ENCODE data around the gene HIF1A. TPM values are rescaled to one million over a fixed set of nuclear protein-coding genes. Genes with fewer than 3 reads are reported as not detected.

HIF1A gene
- total RNA-seq, 1 experiment from 2014 or later = 319 TPM

- Histone ChIP-seq H4K20me1 (ENCODE audit: low read length) (no peaks in the 10 kb centered on the region), H3K9ac (ENCODE audit: low read length) (no peak overlapping the region), H3F3A (ENCODE audit: low read length, unreplicated experiment) (no peaks in the 10 kb centered on the region), H3K27ac (ENCODE audit: low read length) (no peak overlapping the region), H3K79me2 (ENCODE audit: low read length) (no peaks in the 10 kb centered on the region), H3K9me3 (ENCODE audit: low read length) (no peaks in the 10 kb centered on the region), H3K9me2 (replicated peaks; ENCODE audit: low read length) (no peaks in the 10 kb centered on the region), H3K27me3 (ENCODE audit: low read length) (no peaks in the 10 kb centered on the region), H3K36me3 (ENCODE audit: low read depth, low read length) (no peaks in the 10 kb centered on the region), H3K4me3 (ENCODE audit: low read length) (no peak overlapping the region), H3K4me2 (ENCODE audit: low read length) (no peak overlapping the region), H2AFZ (ENCODE audit: low read length) (no peak overlapping the region), H3K4me1 (ENCODE audit: insufficient read depth, low read length) (peaks cover 24% of the 10 kb centered on the region)
- BruUV-seq (replicated peaks) = no TSS peak
- no peak for ATAC-seq
- intact Hi-C loops (cut with micrococcal nuclease) = no loop called here
- no peak for DNase-seq
- ChIA-PET POLR2A (ENCODE audit: unreplicated experiment) (no interaction called here), CTCF (no interaction called here)
- TF ChIP-seq EZH2 (IDR thresholded peaks at IDR 0.05; ENCODE audit: low read length, unreplicated experiment) (no peak), CTCF (conservative IDR thresholded peaks at IDR 0.05; ENCODE audit: low read depth, low read length) (no peak), EZH2phosphoT487 (IDR thresholded peaks at IDR 0.05; ENCODE audit: borderline replicate concordance, low read length) (no peak)
Observed at GRCh38 chr14:61670576-61670975, 24.7 kb upstream of the HIF1A start.

GRCh38 chr14:61671082-61671481, 24.2 kb upstream of the HIF1A start:
- Histone ChIP-seq H3K4me1 (ENCODE audit: insufficient read depth, low read length) (peaks cover 24% of the 10 kb centered on the region), H3K4me3 (ENCODE audit: low read length) (no peak overlapping the region), H2AFZ (ENCODE audit: low read length) (no peak overlapping the region), H3K27me3 (ENCODE audit: low read length) (no peaks in the 10 kb centered on the region), H3K79me2 (ENCODE audit: low read length) (no peaks in the 10 kb centered on the region), H4K20me1 (ENCODE audit: low read length) (no peaks in the 10 kb centered on the region), H3K4me2 (ENCODE audit: low read length) (no peak overlapping the region), H3K36me3 (ENCODE audit: low read depth, low read length) (no peaks in the 10 kb centered on the region), H3K9ac (ENCODE audit: low read length) (no peak overlapping the region), H3F3A (ENCODE audit: low read length, unreplicated experiment) (no peaks in the 10 kb centered on the region), H3K9me2 (replicated peaks; ENCODE audit: low read length) (no peaks in the 10 kb centered on the region), H3K9me3 (ENCODE audit: low read length) (no peaks in the 10 kb centered on the region), H3K27ac (ENCODE audit: low read length) (no peak overlapping the region)
- ChIA-PET POLR2A (ENCODE audit: unreplicated experiment) (no interaction called here), CTCF (no interaction called here)
- intact Hi-C loops (cut with micrococcal nuclease) = no loop called here
- DNase-seq (no peak), ATAC-seq (no peak)
- no TSS peak for BruUV-seq (replicated peaks)
- TF ChIP-seq EZH2 (IDR thresholded peaks at IDR 0.05; ENCODE audit: low read length, unreplicated experiment) (no peak), EZH2phosphoT487 (IDR thresholded peaks at IDR 0.05; ENCODE audit: borderline replicate concordance, low read length) (no peak), CTCF (conservative IDR thresholded peaks at IDR 0.05; ENCODE audit: low read depth, low read length) (no peak)

GRCh38 chr14:61672796-61673195, 22.5 kb upstream of the HIF1A start:
- H3K27me3 ChIP-seq (ENCODE audit: low read length) = no peaks in the 10 kb centered on the region
- TF ChIP-seq EZH2 (IDR thresholded peaks at IDR 0.05; ENCODE audit: low read length, unreplicated experiment) (no peak), EZH2phosphoT487 (IDR thresholded peaks at IDR 0.05; ENCODE audit: borderline replicate concordance, low read length) (no peak), CTCF (conservative IDR thresholded peaks at IDR 0.05; ENCODE audit: low read depth, low read length) (no peak)
- DNase-seq = no peak
- no peak for ATAC-seq
- ChIA-PET CTCF (interaction anchor here (1.5 kb wide), 1 partner anchor 25 kb away, joined by 3 read pairs; no protein-coding TSS in a partner anchor), POLR2A (ENCODE audit: unreplicated experiment) (no interaction called here)
- no peak overlapping the region for H2AFZ ChIP-seq (ENCODE audit: low read length)
- no peaks in the 10 kb centered on the region for H3K79me2 ChIP-seq (ENCODE audit: low read length)
- H4K20me1 ChIP-seq (ENCODE audit: low read length) = no peaks in the 10 kb centered on the region
- H3K36me3 ChIP-seq (ENCODE audit: low read depth, low read length) = no peaks in the 10 kb centered on the region
- no peak overlapping the region for H3K4me3 ChIP-seq (ENCODE audit: low read length)
- no TSS peak for BruUV-seq (replicated peaks)
- no peak overlapping the region for H3K4me2 ChIP-seq (ENCODE audit: low read length)
- no peaks in the 10 kb centered on the region for H3K9me2 ChIP-seq (replicated peaks; ENCODE audit: low read length)
- no peak overlapping the region for H3K9ac ChIP-seq (ENCODE audit: low read length)
- H3K4me1 ChIP-seq (ENCODE audit: insufficient read depth, low read length) = peaks cover 14% of the 10 kb centered on the region
- no peaks in the 10 kb centered on the region for H3K9me3 ChIP-seq (ENCODE audit: low read length)
- intact Hi-C loops (cut with micrococcal nuclease) = no loop called here
- no peak overlapping the region for H3K27ac ChIP-seq (ENCODE audit: low read length)
- no peaks in the 10 kb centered on the region for H3F3A ChIP-seq (ENCODE audit: low read length, unreplicated experiment)

Measured in PC-3 (cell line).